Prostate gland (tissue), 2 donors: ENCODE data around the gene KLRF2.

Experiments
- POLR2A ChIP-seq: fragments of 450-650 bp; IDR thresholded peaks from one replicate; pipeline ENCODE4 v1.6.1; 2016; ENCODE audit warnings: antibody characterized with exemption, mild to moderate bottlenecking
- POLR2AphosphoS5 ChIP-seq: sonication (generic); formaldehyde crosslinking; IDR thresholded peaks from one replicate; pipeline ENCODE4 v1.6.1; 2017; ENCODE audit warnings: antibody characterized with exemption
- TF ChIP-seq, protein P1 (sequence below), 4 experiments: fragments of 200-600 bp in 2 of 4; fragments of 450-650 bp in 2 of 4; sonication (generic) in 2 of 4; IDR thresholded peaks; 1 replicate in 3 of 4; 2 replicates in 1 of 4; pipeline ENCODE4 v1.5.1; 2016 to 2019; ENCODE audit warnings: antibody characterized with exemption in 4 of 4, mild to moderate bottlenecking in 2 of 4, moderate library complexity in 2 of 4

DNA sequence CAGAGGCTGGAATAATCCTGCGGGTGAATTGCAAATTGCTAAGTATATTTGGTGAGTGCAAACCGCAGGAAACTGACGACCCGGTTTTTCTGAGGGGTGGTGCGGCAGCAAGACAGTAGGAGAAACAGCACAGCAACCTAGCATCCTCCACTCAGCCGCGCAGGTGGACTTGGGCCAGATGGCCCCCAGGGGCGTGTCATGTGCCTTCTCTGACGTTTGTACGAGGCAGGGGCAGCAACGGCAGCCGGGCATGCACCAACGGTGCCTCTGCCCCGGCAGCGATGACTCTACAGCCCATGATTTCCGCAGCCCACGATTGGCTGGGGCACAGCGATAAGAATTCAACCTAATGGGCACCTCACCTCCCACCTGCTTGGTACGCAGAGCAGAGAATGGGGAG is 62.0 kb downstream of the KLRF2 start:
- TF ChIP-seq POLR2A (no peak), POLR2AphosphoS5 (no peak)
- TF ChIP-seq, protein P1, sequence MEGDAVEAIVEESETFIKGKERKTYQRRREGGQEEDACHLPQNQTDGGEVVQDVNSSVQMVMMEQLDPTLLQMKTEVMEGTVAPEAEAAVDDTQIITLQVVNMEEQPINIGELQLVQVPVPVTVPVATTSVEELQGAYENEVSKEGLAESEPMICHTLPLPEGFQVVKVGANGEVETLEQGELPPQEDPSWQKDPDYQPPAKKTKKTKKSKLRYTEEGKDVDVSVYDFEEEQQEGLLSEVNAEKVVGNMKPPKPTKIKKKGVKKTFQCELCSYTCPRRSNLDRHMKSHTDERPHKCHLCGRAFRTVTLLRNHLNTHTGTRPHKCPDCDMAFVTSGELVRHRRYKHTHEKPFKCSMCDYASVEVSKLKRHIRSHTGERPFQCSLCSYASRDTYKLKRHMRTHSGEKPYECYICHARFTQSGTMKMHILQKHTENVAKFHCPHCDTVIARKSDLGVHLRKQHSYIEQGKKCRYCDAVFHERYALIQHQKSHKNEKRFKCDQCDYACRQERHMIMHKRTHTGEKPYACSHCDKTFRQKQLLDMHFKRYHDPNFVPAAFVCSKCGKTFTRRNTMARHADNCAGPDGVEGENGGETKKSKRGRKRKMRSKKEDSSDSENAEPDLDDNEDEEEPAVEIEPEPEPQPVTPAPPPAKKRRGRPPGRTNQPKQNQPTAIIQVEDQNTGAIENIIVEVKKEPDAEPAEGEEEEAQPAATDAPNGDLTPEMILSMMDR (IDR thresholded peaks at IDR 0.05), result no peak
